ENCODE measurements around the gene RPL27A. TPM values are rescaled to one million over a fixed set of nuclear protein-coding genes. Genes with fewer than 3 reads are reported as not detected.
A peak's percentile ranks its signal among the peaks of the same experiment; 100 is the strongest.

RPL27A gene
- total RNA-seq, 1 donor: 673 TPM

GRCh38 chr11:8723711-8724110 lies 41.1 kb downstream of the RPL27A start:
- no peak overlapping the region for H3K4me3 ChIP-seq (ENCODE audit: low read depth, low read length)
- no peak for TF ChIP-seq CTCF (IDR thresholded peaks at IDR 0.05; ENCODE audit: insufficient read depth, low read depth, low read length)
- no peak for DNase-seq (ENCODE audit: low read depth)

- no peak overlapping the region for H3K4me3 ChIP-seq (ENCODE audit: low read depth, low read length)
- no peak for TF ChIP-seq CTCF (IDR thresholded peaks at IDR 0.05; ENCODE audit: insufficient read depth, low read depth, low read length)
- no peak for DNase-seq (ENCODE audit: low read depth)
Measured at GRCh38 chr11:8724682-8725081, 42.1 kb downstream of the RPL27A start.

GRCh38 chr11:8726395-8726794 lies 43.8 kb downstream of the RPL27A start:
- TF ChIP-seq CTCF (IDR thresholded peaks at IDR 0.05; ENCODE audit: insufficient read depth, low read depth, low read length): no peak
- no peak for DNase-seq (ENCODE audit: low read depth)
- no peak overlapping the region for H3K4me3 ChIP-seq (ENCODE audit: low read depth, low read length)

- TF ChIP-seq CTCF (IDR thresholded peaks at IDR 0.05; ENCODE audit: insufficient read depth, low read depth, low read length): no peak
- peak; percentile 77 for DNase-seq (ENCODE audit: low read depth)
- H3K4me3 ChIP-seq (ENCODE audit: low read depth, low read length): no peak overlapping the region
Measured at GRCh38 chr11:8728563-8728962, 46.0 kb downstream of the RPL27A start.

GRCh38 chr11:8729067-8729466 lies 46.5 kb downstream of the RPL27A start:
- DNase-seq (ENCODE audit: low read depth): no peak
- H3K4me3 ChIP-seq (ENCODE audit: low read depth, low read length): no peak overlapping the region
- no peak for TF ChIP-seq CTCF (IDR thresholded peaks at IDR 0.05; ENCODE audit: insufficient read depth, low read depth, low read length)

GRCh38 chr11:8729837-8730696 lies 47.5 kb downstream of the RPL27A start:
- no peak for TF ChIP-seq CTCF (IDR thresholded peaks at IDR 0.05; ENCODE audit: insufficient read depth, low read depth, low read length)
- H3K4me3 ChIP-seq (ENCODE audit: low read depth, low read length): no peak overlapping the region
- DNase-seq (ENCODE audit: low read depth): no peak

- TF ChIP-seq CTCF (IDR thresholded peaks at IDR 0.05; ENCODE audit: insufficient read depth, low read depth, low read length): no peak
- no peak for DNase-seq (ENCODE audit: low read depth)
- H3K4me3 ChIP-seq (ENCODE audit: low read depth, low read length): no peak overlapping the region
Measured at GRCh38 chr11:8730697-8731020, 48.1 kb downstream of the RPL27A start.
